H1 (cell line): ENCODE results near the gene GSPT1. TPM values are rescaled to one million over a fixed set of nuclear protein-coding genes. Genes with fewer than 3 reads are reported as not detected.

Source experiments
- CHD7 ChIP-seq: fragments of 300-600 bp; sonication (generic); IDR thresholded peaks from 2 replicates; pipeline ENCODE4 v1.7.1; 2012; ENCODE audit warnings: low read length, moderate library complexity, mild to moderate bottlenecking, inconsistent platforms; ENCODE audit not compliant: insufficient replicate concordance
- RXRA ChIP-seq: IDR thresholded peaks from 2 replicates; pipeline ENCODE4 v1.6.1; 2011; ENCODE audit warnings: low read depth, mild to moderate bottlenecking, low read length, moderate library complexity; ENCODE audit not compliant: insufficient read depth
- polyA plus RNA-seq, 7 experiments: library from polyadenylated mRNA; depleted of rRNA in 3 of 7; stranded (reverse) in 5 of 7; unstranded in 2 of 7; fragments of >200 nt in 5 of 7; fragments of 200-250 nt in 2 of 7; gene quantifications; 1 replicate in 5 of 7; 2 replicates in 1 of 7; 4 replicates in 1 of 7; pipeline versions ENCODE4 v1.2.1 to v1.2.3, GENCODE V29; 2011 to 2013; ENCODE audit warnings: missing spikeins in 2 of 7, mixed read lengths in 2 of 7
- total RNA-seq: library from RNA; stranded (reverse); fragmentation: NEBNext Ultra II Directional; extraction: Animal tissue kit (Norgen Biotek cat#: 25700); gene quantifications from 2 replicates; pipeline ENCODE4 v1.2.1, GENCODE V29; 2021

Gene GSPT1
- total and polyA plus RNA-seq, 2 of the 8 experiments (the other 6 are each of a cell fraction or from before 2014, with no cell fraction given), result 51.0 to 204 TPM

GRCh38 chr16:11884035-11884434 lies 31.7 kb downstream of the GSPT1 start (continued):
- TF ChIP-seq CHD7, result no peak
- TF ChIP-seq RXRA, result no peak
